A549 treated with Hydrocortisone at 1 μM for 4 hours (cell line): ENCODE data around the gene DNAH11. TPM values are rescaled to one million over a fixed set of nuclear protein-coding genes. Genes with fewer than 3 reads are reported as not detected.

Source experiments
- total RNA-seq: library from RNA; stranded (reverse); fragments of 200-300 nt; extraction: Qiagen RNA extraction; gene quantifications from 5 replicates; pipeline ENCODE4 v1.2.3, GENCODE V29; 2022

The DNAH11 gene, protein sequence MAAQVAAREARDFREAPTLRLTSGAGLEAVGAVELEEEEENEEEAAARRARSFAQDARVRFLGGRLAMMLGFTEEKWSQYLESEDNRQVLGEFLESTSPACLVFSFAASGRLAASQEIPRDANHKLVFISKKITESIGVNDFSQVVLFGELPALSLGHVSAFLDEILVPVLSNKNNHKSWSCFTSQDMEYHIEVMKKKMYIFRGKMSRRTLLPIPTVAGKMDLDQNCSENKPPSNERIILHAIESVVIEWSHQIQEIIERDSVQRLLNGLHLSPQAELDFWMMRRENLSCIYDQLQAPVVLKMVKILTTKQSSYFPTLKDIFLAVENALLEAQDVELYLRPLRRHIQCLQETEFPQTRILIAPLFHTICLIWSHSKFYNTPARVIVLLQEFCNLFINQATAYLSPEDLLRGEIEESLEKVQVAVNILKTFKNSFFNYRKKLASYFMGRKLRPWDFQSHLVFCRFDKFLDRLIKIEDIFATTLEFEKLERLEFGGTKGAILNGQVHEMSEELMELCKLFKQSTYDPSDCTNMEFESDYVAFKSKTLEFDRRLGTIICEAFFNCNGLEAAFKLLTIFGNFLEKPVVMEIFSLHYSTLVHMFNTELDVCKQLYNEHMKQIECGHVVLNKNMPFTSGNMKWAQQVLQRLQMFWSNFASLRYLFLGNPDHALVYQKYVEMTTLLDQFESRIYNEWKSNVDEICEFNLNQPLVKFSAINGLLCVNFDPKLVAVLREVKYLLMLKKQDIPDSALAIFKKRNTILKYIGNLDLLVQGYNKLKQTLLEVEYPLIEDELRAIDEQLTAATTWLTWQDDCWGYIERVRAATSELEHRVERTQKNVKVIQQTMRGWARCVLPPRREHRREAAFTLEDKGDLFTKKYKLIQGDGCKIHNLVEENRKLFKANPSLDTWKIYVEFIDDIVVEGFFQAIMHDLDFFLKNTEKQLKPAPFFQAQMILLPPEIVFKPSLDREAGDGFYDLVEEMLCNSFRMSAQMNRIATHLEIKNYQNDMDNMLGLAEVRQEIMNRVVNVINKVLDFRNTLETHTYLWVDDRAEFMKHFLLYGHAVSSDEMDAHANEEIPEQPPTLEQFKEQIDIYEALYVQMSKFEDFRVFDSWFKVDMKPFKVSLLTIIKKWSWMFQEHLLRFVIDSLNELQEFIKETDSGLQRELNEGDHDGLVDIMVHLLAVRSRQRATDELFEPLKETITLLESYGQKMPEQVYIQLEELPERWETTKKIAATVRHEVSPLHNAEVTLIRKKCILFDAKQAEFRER (N-terminal part only)
- total RNA-seq = 0.05 to 0.63 TPM (median 0.25 TPM) in 5 replicates

DNA sequence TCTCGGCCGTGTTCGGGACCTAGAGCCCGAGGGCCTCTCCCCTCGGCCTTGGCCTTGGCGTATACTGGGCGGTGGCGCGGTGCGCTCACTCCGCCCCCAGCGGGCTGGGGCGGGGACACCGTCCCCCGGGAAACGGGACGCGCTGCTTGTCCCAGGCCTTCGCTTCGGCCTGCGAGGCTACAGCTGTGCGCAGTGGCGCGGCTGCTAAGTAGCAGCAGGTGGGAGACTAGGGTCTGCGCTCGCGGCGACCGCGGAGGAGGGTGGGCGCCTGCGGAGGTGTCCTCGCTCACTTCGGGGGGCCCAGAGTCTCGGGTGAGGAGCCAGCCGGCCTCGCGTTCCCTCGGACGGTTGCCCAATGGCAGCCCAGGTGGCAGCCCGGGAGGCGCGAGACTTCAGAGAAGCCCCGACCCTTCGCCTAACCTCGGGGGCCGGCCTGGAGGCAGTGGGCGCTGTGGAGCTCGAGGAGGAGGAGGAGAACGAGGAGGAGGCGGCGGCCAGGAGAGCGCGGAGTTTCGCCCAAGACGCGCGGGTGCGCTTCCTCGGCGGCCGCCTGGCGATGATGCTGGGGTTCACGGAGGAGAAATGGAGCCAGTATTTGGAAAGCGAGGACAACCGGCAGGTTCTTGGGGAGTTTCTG is at the start of gene DNAH11:
DNAH11 (plus strand) TSS at position 149 of the 637 bp plus-strand sequence; CDS start at position 356, 207 bp downstream.

DNA sequence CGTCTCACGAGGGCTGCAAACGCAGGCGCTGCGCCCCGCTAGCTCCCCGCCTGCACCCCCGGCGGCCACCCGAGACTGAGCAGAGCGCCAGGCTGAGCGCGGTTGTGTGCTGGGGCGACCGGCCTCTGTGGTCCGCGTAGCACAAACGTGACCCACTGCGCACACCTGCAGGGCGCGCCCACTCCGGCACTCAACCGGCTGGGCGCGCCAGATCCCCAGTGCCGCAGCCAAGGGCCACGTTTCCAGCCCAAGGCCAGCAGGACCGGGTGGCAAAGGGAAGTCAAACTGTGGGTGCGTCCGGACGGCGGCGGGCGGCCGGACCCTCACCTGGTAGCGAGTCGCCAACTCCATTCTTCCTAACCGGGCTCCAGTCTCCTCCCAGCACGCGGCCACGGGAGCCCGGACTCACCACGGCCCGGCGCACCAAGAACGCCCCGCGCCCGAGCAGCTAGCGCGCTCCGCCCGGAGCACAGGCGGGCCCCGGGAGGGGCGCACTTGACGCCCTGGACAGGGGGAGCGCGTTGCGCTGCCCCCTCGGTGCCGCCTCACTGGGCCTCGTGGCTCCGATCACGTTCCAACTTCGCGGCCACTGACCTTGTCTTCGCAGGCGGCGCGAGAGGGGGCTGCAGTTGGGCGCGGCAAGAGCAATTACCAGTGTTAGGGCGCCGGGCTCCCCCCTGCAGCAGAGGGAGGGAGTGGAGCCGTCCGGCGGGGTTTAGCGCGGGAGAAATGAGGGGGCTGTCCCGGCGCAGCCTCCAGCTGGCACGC is 402.8 kb downstream of the DNAH11 start, which contains the start of gene CDCA7L:
CDCA7L (minus strand) TSS at position 446 of the 768 bp plus-strand sequence; CDS start at position 351, 95 bp downstream.

Other genes starting within 250 kb of the DNAH11 start
- 0.76 to 1.5 TPM (median 0.95 TPM) in 5 replicates for gene SP4, start 115.0 kb upstream of the DNAH11 start, total RNA-seq